ENCODE results near the gene RAB11FIP4.

The RAB11FIP4 gene

GRCh38 chr17:31534223-31534888, 142.9 kb downstream of the RAB11FIP4 start:
- H3K36me3 ChIP-seq, result peaks cover 23% of the 10 kb centered on the region
- no peaks in the 10 kb centered on the region for H3K9me3 ChIP-seq (ENCODE audit: severe bottlenecking)
- no peak overlapping the region for H3K4me3 ChIP-seq (ENCODE audit: low read depth, low read length)
- H3K27ac ChIP-seq, result no peak overlapping the region
- DNase-seq, result no peak
- H3K27me3 ChIP-seq (ENCODE audit: insufficient read depth, low read depth, severe bottlenecking), result no peaks in the 10 kb centered on the region
- no peak for TF ChIP-seq CTCF (IDR thresholded peaks at IDR 0.05; ENCODE audit: low read depth, low read length)

GRCh38 chr17:31535581-31535981, 144.1 kb downstream of the RAB11FIP4 start:
- no peak for DNase-seq
- Histone ChIP-seq H3K9me3 (ENCODE audit: severe bottlenecking) (no peaks in the 10 kb centered on the region), H3K27ac (no peak overlapping the region), H3K36me3 (peaks cover 18% of the 10 kb centered on the region), H3K4me3 (ENCODE audit: low read depth, low read length) (no peak overlapping the region), H3K27me3 (ENCODE audit: insufficient read depth, low read depth, severe bottlenecking) (no peaks in the 10 kb centered on the region)
- no peak for TF ChIP-seq CTCF (IDR thresholded peaks at IDR 0.05; ENCODE audit: low read depth, low read length)

DNA sequence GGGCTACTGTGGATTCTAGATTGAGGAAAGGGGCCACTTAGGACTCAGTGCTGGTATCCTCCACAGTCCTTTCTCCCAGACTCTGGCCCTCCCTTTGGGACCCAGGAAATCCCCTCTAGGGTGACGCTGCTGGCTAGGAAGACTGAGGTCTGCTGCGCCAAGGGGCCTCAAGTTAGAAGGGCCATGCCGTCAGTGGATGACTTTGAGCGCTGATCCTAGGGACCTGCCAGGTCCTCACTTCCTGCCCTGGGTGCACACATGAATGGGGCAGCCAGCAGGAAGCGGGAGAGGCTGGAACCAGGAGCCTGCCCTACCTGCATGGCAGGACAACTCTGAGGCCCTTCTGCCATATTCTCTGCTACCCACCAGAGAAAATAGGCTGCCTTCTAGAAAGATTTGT, 145.0 kb downstream of the RAB11FIP4 start:
- no peaks in the 10 kb centered on the region for H3K9me3 ChIP-seq (ENCODE audit: severe bottlenecking)
- H3K4me3 ChIP-seq (ENCODE audit: low read depth, low read length), result no peak overlapping the region
- H3K36me3 ChIP-seq, result peaks cover 10% of the 10 kb centered on the region
- no peaks in the 10 kb centered on the region for H3K27me3 ChIP-seq (ENCODE audit: insufficient read depth, low read depth, severe bottlenecking)
- H3K27ac ChIP-seq, result no peak overlapping the region
- no peak for TF ChIP-seq CTCF (IDR thresholded peaks at IDR 0.05; ENCODE audit: low read depth, low read length)
- DNase-seq, result no peak

- no peak for TF ChIP-seq CTCF (IDR thresholded peaks at IDR 0.05; ENCODE audit: low read depth, low read length)
- Histone ChIP-seq H3K9me3 (ENCODE audit: severe bottlenecking) (no peaks in the 10 kb centered on the region), H3K36me3 (no peaks in the 10 kb centered on the region), H3K27ac (no peak overlapping the region), H3K4me3 (ENCODE audit: low read depth, low read length) (no peak overlapping the region), H3K27me3 (ENCODE audit: insufficient read depth, low read depth, severe bottlenecking) (no peaks in the 10 kb centered on the region)
- no peak for DNase-seq
Measured at GRCh38 chr17:31537565-31538011, 146.1 kb downstream of the RAB11FIP4 start.

GRCh38 chr17:31538080-31538762, 146.7 kb downstream of the RAB11FIP4 start:
- no peak for DNase-seq
- no peak overlapping the region for H3K4me3 ChIP-seq (ENCODE audit: low read depth, low read length)
- TF ChIP-seq CTCF (IDR thresholded peaks at IDR 0.05; ENCODE audit: low read depth, low read length), result no peak

More at GRCh38 chr17:31538080-31538762, 146.7 kb downstream of the RAB11FIP4 start:
- Histone ChIP-seq H3K36me3 (no peaks in the 10 kb centered on the region), H3K27ac (no peak overlapping the region), H3K27me3 (ENCODE audit: insufficient read depth, low read depth, severe bottlenecking) (no peaks in the 10 kb centered on the region), H3K9me3 (ENCODE audit: severe bottlenecking) (no peaks in the 10 kb centered on the region)

Measured in WERI-Rb-1 (cell line).